Activated T-cell treated with anti-CD3 and anti-CD28 coated beads, Interleukin-2, amount 50 U/mL, for 4 hours (primary cell): ENCODE measurements around the gene ITGB3. TPM values are rescaled to one million over a fixed set of nuclear protein-coding genes. Genes with fewer than 3 reads are reported as not detected.
"Not testable (repeated sequence)": the region's sequence is repeated elsewhere in the genome, so short reads cannot be mapped to it uniquely, and the experiment has no call there.

Source experiments
- ATAC-seq, 2 donors: fragments of 200-7000 bp; cut with Tn5 transposase; one replicate each; pipeline ENCODE4 v1.10.0; 2021
- DNase-seq: peaks from one replicate; pipeline ENCODE4 v3.0.0-alpha.2; 2020
- H3K27me3 Mint-ChIP-seq: one replicate; pipeline ENCODE4 v1.8.0; 2021; ENCODE audit warnings: low read depth, mixed read lengths
- H3K36me3 Mint-ChIP-seq: one replicate; pipeline ENCODE4 v1.8.0; 2022; ENCODE audit warnings: mixed read lengths; ENCODE audit not compliant: insufficient read depth
- H3K4me1 Mint-ChIP-seq: one replicate; pipeline ENCODE4 v1.8.0; 2021; ENCODE audit warnings: low read depth, mixed read lengths
- H3K4me3 Mint-ChIP-seq: one replicate; pipeline ENCODE4 v1.8.0; 2021; ENCODE audit warnings: mild to moderate bottlenecking, moderate library complexity, mixed read lengths
- H3K9me3 Mint-ChIP-seq: one replicate; pipeline ENCODE4 v1.8.0; 2021; ENCODE audit warnings: mixed read lengths
- total RNA-seq, 3 donors: library from RNA; stranded (reverse); gene quantifications; one replicate each; pipeline ENCODE4 v1.2.1, GENCODE V29; 2021

The ITGB3 gene
- total RNA-seq, 3 donors from 2014 or later = 0.08 to 0.20 (median 0.11) TPM

GRCh38 chr17:47217279-47217678, 36.3 kb upstream of the ITGB3 start:
- H3K4me1 Mint-ChIP-seq = peaks cover 44% of the 10 kb centered on the region
- not testable (repeated sequence) for ATAC-seq, H3K4me3 Mint-ChIP-seq, H3K9me3 Mint-ChIP-seq, H3K36me3 Mint-ChIP-seq, DNase-seq, H3K27me3 Mint-ChIP-seq

GRCh38 chr17:47218896-47219430, 34.7 kb upstream of the ITGB3 start:
- Mint-ChIP-seq H3K4me1 (peaks cover 44% of the 10 kb centered on the region), H3K9me3 (no peaks in the 10 kb centered on the region), H3K36me3 (no peaks in the 10 kb centered on the region), H3K4me3 (no peak overlapping the region), H3K27me3 (no peaks in the 10 kb centered on the region)
- DNase-seq = no peak
- ATAC-seq = no peak

GRCh38 chr17:47219621-47220475, 33.8 kb upstream of the ITGB3 start:
- no peaks in the 10 kb centered on the region for H3K27me3 Mint-ChIP-seq
- H3K4me1 Mint-ChIP-seq = peaks cover 44% of the 10 kb centered on the region
- H3K36me3 Mint-ChIP-seq = no peaks in the 10 kb centered on the region
- no peak overlapping the region for H3K4me3 Mint-ChIP-seq
- no peaks in the 10 kb centered on the region for H3K9me3 Mint-ChIP-seq
- no peak for DNase-seq
- no peak for ATAC-seq

GRCh38 chr17:47220531-47220999, 33.1 kb upstream of the ITGB3 start:
- Mint-ChIP-seq H3K4me3 (no peak overlapping the region), H3K36me3 (no peaks in the 10 kb centered on the region), H3K4me1 (peaks cover 44% of the 10 kb centered on the region), H3K27me3 (no peaks in the 10 kb centered on the region), H3K9me3 (no peaks in the 10 kb centered on the region)
- DNase-seq = no peak
- peak; percentile 87 to 95 for ATAC-seq

- DNase-seq (no peak), ATAC-seq (no peak)
- Mint-ChIP-seq H3K27me3 (no peaks in the 10 kb centered on the region), H3K36me3 (no peaks in the 10 kb centered on the region), H3K4me3 (no peak overlapping the region), H3K4me1 (peaks cover 44% of the 10 kb centered on the region), H3K9me3 (no peaks in the 10 kb centered on the region)
Measured at GRCh38 chr17:47221154-47221553, 32.5 kb upstream of the ITGB3 start.

GRCh38 chr17:47222047-47222446, 31.6 kb upstream of the ITGB3 start:
- Mint-ChIP-seq H3K4me3 (no peak overlapping the region), H3K27me3 (no peaks in the 10 kb centered on the region), H3K9me3 (no peaks in the 10 kb centered on the region), H3K4me1 (peaks cover 38% of the 10 kb centered on the region), H3K36me3 (no peaks in the 10 kb centered on the region)
- DNase-seq = no peak
- no peak for ATAC-seq

GRCh38 chr17:47223007-47223406, 30.6 kb upstream of the ITGB3 start:
- Mint-ChIP-seq H3K27me3 (no peaks in the 10 kb centered on the region), H3K4me1 (peaks cover 32% of the 10 kb centered on the region), H3K9me3 (no peaks in the 10 kb centered on the region), H3K4me3 (no peak overlapping the region), H3K36me3 (no peaks in the 10 kb centered on the region)
- DNase-seq = no peak
- no peak for ATAC-seq

- Mint-ChIP-seq H3K36me3 (no peaks in the 10 kb centered on the region), H3K9me3 (no peaks in the 10 kb centered on the region), H3K4me1 (peaks cover 29% of the 10 kb centered on the region), H3K27me3 (no peaks in the 10 kb centered on the region), H3K4me3 (no peak overlapping the region)
- no peak for ATAC-seq
- DNase-seq = no peak
Measured at GRCh38 chr17:47223460-47223859, 30.2 kb upstream of the ITGB3 start.

- DNase-seq, H3K36me3 Mint-ChIP-seq, H3K27me3 Mint-ChIP-seq, ATAC-seq, H3K4me3 Mint-ChIP-seq, H3K9me3 Mint-ChIP-seq: not testable (repeated sequence)
- peaks cover 23% of the 10 kb centered on the region for H3K4me1 Mint-ChIP-seq
Measured at GRCh38 chr17:47224077-47224476, 29.6 kb upstream of the ITGB3 start.

- ATAC-seq = no peak
- no peaks in the 10 kb centered on the region for H3K27me3 Mint-ChIP-seq
- no peak overlapping the region for H3K4me3 Mint-ChIP-seq
- no peaks in the 10 kb centered on the region for H3K9me3 Mint-ChIP-seq
- no peak for DNase-seq
- H3K4me1 Mint-ChIP-seq = peaks cover 24% of the 10 kb centered on the region
- H3K36me3 Mint-ChIP-seq = no peaks in the 10 kb centered on the region
Measured at GRCh38 chr17:47224966-47225365, 28.7 kb upstream of the ITGB3 start.

GRCh38 chr17:47225436-47225858, 28.2 kb upstream of the ITGB3 start:
- Mint-ChIP-seq H3K4me1 (peaks cover 23% of the 10 kb centered on the region), H3K4me3 (no peak overlapping the region), H3K36me3 (no peaks in the 10 kb centered on the region), H3K27me3 (peaks cover 4% of the 10 kb centered on the region), H3K9me3 (no peaks in the 10 kb centered on the region)
- DNase-seq (no peak), ATAC-seq (no peak)

- H3K27me3 Mint-ChIP-seq = peaks cover 6% of the 10 kb centered on the region
- no peaks in the 10 kb centered on the region for H3K36me3 Mint-ChIP-seq
- H3K4me1 Mint-ChIP-seq = peaks cover 20% of the 10 kb centered on the region
- ATAC-seq (no peak), DNase-seq (no peak)
- no peaks in the 10 kb centered on the region for H3K9me3 Mint-ChIP-seq
- no peak overlapping the region for H3K4me3 Mint-ChIP-seq
Measured at GRCh38 chr17:47225911-47226688, 27.5 kb upstream of the ITGB3 start.

GRCh38 chr17:47227862-47228261, 25.8 kb upstream of the ITGB3 start:
- H3K4me1 Mint-ChIP-seq = peaks cover 14% of the 10 kb centered on the region
- ATAC-seq (no peak), DNase-seq (no peak)
- no peaks in the 10 kb centered on the region for H3K9me3 Mint-ChIP-seq
- H3K27me3 Mint-ChIP-seq = peaks cover 6% of the 10 kb centered on the region
- H3K36me3 Mint-ChIP-seq = no peaks in the 10 kb centered on the region
- H3K4me3 Mint-ChIP-seq = no peak overlapping the region

- no peaks in the 10 kb centered on the region for H3K9me3 Mint-ChIP-seq
- H3K4me3 Mint-ChIP-seq = peak overlapping the region; percentile 46
- peaks cover 6% of the 10 kb centered on the region for H3K27me3 Mint-ChIP-seq
- H3K4me1 Mint-ChIP-seq = peaks cover 14% of the 10 kb centered on the region
- ATAC-seq (peak; percentile 84 to 90), DNase-seq (peak; percentile 67)
- no peaks in the 10 kb centered on the region for H3K36me3 Mint-ChIP-seq
Measured at GRCh38 chr17:47229535-47230443, 23.8 kb upstream of the ITGB3 start.
